Activated naive CD8-positive, alpha-beta T cell treated with anti-CD3 and anti-CD28 coated beads, Interleukin-2, amount 10 ng/mL, durations not matched to agents 7 days and 5 days (primary cell): ENCODE data around the gene SMYD4. TPM values are rescaled to one million over a fixed set of nuclear protein-coding genes. Genes with fewer than 3 reads are reported as not detected.

ENCODE experiments used
- ATAC-seq: fragments of 150-1000 bp; cut with Tn5 transposase; one replicate; pipeline ENCODE4 v1.10.0; 2021; ENCODE audit warnings: low read depth, moderate library complexity
- POLR2A ChIA-PET: fragments of 350-600 bp; sonication (Branson Sonifier 250); formaldehyde crosslinking; loops from one replicate; lab custom pipeline; 2021; ENCODE audit warnings: antibody characterized with exemption; lab: Charles Lee
- DNase-seq: peaks from one replicate; pipeline ENCODE4 v3.0.0; 2021
- H3K27ac Mint-ChIP-seq: one replicate; pipeline ENCODE4 v1.8.0; 2022; ENCODE audit warnings: mild to moderate bottlenecking, mixed read lengths
- H3K27me3 Mint-ChIP-seq: one replicate; pipeline ENCODE4 v1.8.0; 2022; ENCODE audit warnings: mild to moderate bottlenecking, moderate library complexity, mixed read lengths
- H3K36me3 Mint-ChIP-seq: one replicate; pipeline ENCODE4 v1.8.0; 2021; ENCODE audit warnings: mild to moderate bottlenecking, mixed read lengths
- H3K4me1 Mint-ChIP-seq: one replicate; pipeline ENCODE4 v1.8.0; 2021; ENCODE audit warnings: mixed read lengths
- H3K4me3 Mint-ChIP-seq: one replicate; pipeline ENCODE4 v1.8.0; 2022; ENCODE audit warnings: mild to moderate bottlenecking, moderate library complexity, mixed read lengths
- H3K9me3 Mint-ChIP-seq: one replicate; pipeline ENCODE4 v1.8.0; 2021; ENCODE audit warnings: mixed read lengths
- total RNA-seq, 2 experiments: library from RNA; stranded (reverse); gene quantifications; one replicate each; pipeline ENCODE4 v1.2.3, GENCODE V29; 2021

SMYD4 gene
- total RNA-seq, 2 experiments from 2014 or later, result 44.7 to 48.6 TPM

GRCh38 chr17:1789936-1790335 is 39.8 kb downstream of the SMYD4 start:
- Mint-ChIP-seq H3K27me3 (no peaks in the 10 kb centered on the region), H3K36me3 (peaks cover 14% of the 10 kb centered on the region), H3K27ac (no peak overlapping the region), H3K9me3 (no peaks in the 10 kb centered on the region), H3K4me3 (no peak overlapping the region), H3K4me1 (peaks cover 5% of the 10 kb centered on the region)
- no peak for ATAC-seq
- DNase-seq, result no peak
- POLR2A ChIA-PET, result no interaction called here

GRCh38 chr17:1787301-1787902 is 42.3 kb downstream of the SMYD4 start:
- no peak for DNase-seq
- H3K4me3 Mint-ChIP-seq, result no peak overlapping the region
- ATAC-seq, result no peak
- H3K4me1 Mint-ChIP-seq, result peaks cover 3% of the 10 kb centered on the region
- H3K36me3 Mint-ChIP-seq, result peaks cover 21% of the 10 kb centered on the region
- no peak overlapping the region for H3K27ac Mint-ChIP-seq
- POLR2A ChIA-PET, result interaction anchor here (0.5 kb wide), 1 partner anchor 60 kb away, joined by 3 read pairs; no protein-coding TSS in a partner anchor
- H3K9me3 Mint-ChIP-seq, result no peaks in the 10 kb centered on the region
- H3K27me3 Mint-ChIP-seq, result no peaks in the 10 kb centered on the region

GRCh38 chr17:1786708-1787107 is 43.0 kb downstream of the SMYD4 start:
- no peak overlapping the region for H3K4me3 Mint-ChIP-seq
- POLR2A ChIA-PET, result interaction anchor here (0.5 kb wide), 1 partner anchor 59 kb away, joined by 3 read pairs; no protein-coding TSS in a partner anchor
- peaks cover 3% of the 10 kb centered on the region for H3K4me1 Mint-ChIP-seq
- H3K36me3 Mint-ChIP-seq, result peaks cover 24% of the 10 kb centered on the region
- no peak for ATAC-seq
- DNase-seq, result no peak
- H3K27ac Mint-ChIP-seq, result no peak overlapping the region
- no peaks in the 10 kb centered on the region for H3K27me3 Mint-ChIP-seq
- no peaks in the 10 kb centered on the region for H3K9me3 Mint-ChIP-seq

- peak overlapping the region; percentile 63 for H3K27ac Mint-ChIP-seq
- no peaks in the 10 kb centered on the region for H3K27me3 Mint-ChIP-seq
- H3K4me1 Mint-ChIP-seq, result peaks cover 3% of the 10 kb centered on the region
- H3K4me3 Mint-ChIP-seq, result no peak overlapping the region
- no peaks in the 10 kb centered on the region for H3K9me3 Mint-ChIP-seq
- POLR2A ChIA-PET, result no interaction called here
- ATAC-seq (no peak), DNase-seq (no peak)
- H3K36me3 Mint-ChIP-seq, result peaks cover 25% of the 10 kb centered on the region
Measured at GRCh38 chr17:1785930-1786329, 43.8 kb downstream of the SMYD4 start.

GRCh38 chr17:1783834-1784611 is 45.7 kb downstream of the SMYD4 start:
- H3K27ac Mint-ChIP-seq, result peak overlapping the region; percentile 56
- no peaks in the 10 kb centered on the region for H3K9me3 Mint-ChIP-seq
- ATAC-seq (no peak), DNase-seq (no peak)
- H3K27me3 Mint-ChIP-seq, result no peaks in the 10 kb centered on the region
- peaks cover 27% of the 10 kb centered on the region for H3K36me3 Mint-ChIP-seq
- POLR2A ChIA-PET, result interaction anchor here (0.6 to 1.2 kb wide), 5 partner anchors 12 to 530 kb away, joined by 3 to 4 read pairs (median 3); partner anchors contain the start of gene SMYD4
- H3K4me1 Mint-ChIP-seq, result peaks cover 3% of the 10 kb centered on the region
- no peak overlapping the region for H3K4me3 Mint-ChIP-seq

- DNase-seq (no peak), ATAC-seq (peak; percentile 45)
- Mint-ChIP-seq H3K9me3 (no peaks in the 10 kb centered on the region), H3K4me1 (no peaks in the 10 kb centered on the region), H3K27me3 (no peaks in the 10 kb centered on the region), H3K36me3 (peaks cover 27% of the 10 kb centered on the region), H3K27ac (peak overlapping the region; percentile 56), H3K4me3 (no peak overlapping the region)
- POLR2A ChIA-PET, result interaction anchor here (0.8 to 1.2 kb wide), 4 partner anchors 11 to 66 kb away, joined by 3 to 4 read pairs (median 3); partner anchors contain the start of gene SMYD4
Measured at GRCh38 chr17:1783271-1783670, 46.4 kb downstream of the SMYD4 start.

GRCh38 chr17:1782171-1782567 is 47.5 kb downstream of the SMYD4 start:
- no peaks in the 10 kb centered on the region for H3K9me3 Mint-ChIP-seq
- no peaks in the 10 kb centered on the region for H3K27me3 Mint-ChIP-seq
- ATAC-seq, result no peak
- H3K36me3 Mint-ChIP-seq, result peaks cover 22% of the 10 kb centered on the region
- H3K4me3 Mint-ChIP-seq, result no peak overlapping the region
- POLR2A ChIA-PET, result no interaction called here
- H3K27ac Mint-ChIP-seq, result no peak overlapping the region
- no peaks in the 10 kb centered on the region for H3K4me1 Mint-ChIP-seq
- no peak for DNase-seq

GRCh38 chr17:1779571-1780131 is 50.1 kb downstream of the SMYD4 start:
- H3K4me3 Mint-ChIP-seq, result no peak overlapping the region
- H3K4me1 Mint-ChIP-seq, result no peaks in the 10 kb centered on the region
- POLR2A ChIA-PET, result interaction anchor here (0.7 kb wide), 1 partner anchor 288 kb away, joined by 3 read pairs; no protein-coding TSS in a partner anchor
- no peak overlapping the region for H3K27ac Mint-ChIP-seq
- no peak for ATAC-seq
- H3K9me3 Mint-ChIP-seq, result no peaks in the 10 kb centered on the region
- DNase-seq, result no peak
- no peaks in the 10 kb centered on the region for H3K27me3 Mint-ChIP-seq
- H3K36me3 Mint-ChIP-seq, result peaks cover 18% of the 10 kb centered on the region

- POLR2A ChIA-PET, result interaction anchor here (1.0 kb wide), 1 partner anchor 19 kb away, joined by 3 read pairs; no protein-coding TSS in a partner anchor
- ATAC-seq, result no peak
- DNase-seq, result no peak
- Mint-ChIP-seq H3K27me3 (no peaks in the 10 kb centered on the region), H3K4me1 (no peaks in the 10 kb centered on the region), H3K36me3 (peaks cover 7% of the 10 kb centered on the region), H3K9me3 (no peaks in the 10 kb centered on the region), H3K27ac (no peak overlapping the region), H3K4me3 (no peak overlapping the region)
Measured at GRCh38 chr17:1776857-1777256, 52.8 kb downstream of the SMYD4 start.

- H3K27me3 Mint-ChIP-seq, result no peaks in the 10 kb centered on the region
- no peak overlapping the region for H3K27ac Mint-ChIP-seq
- no peak overlapping the region for H3K4me3 Mint-ChIP-seq
Measured at GRCh38 chr17:1776328-1776727, 53.4 kb downstream of the SMYD4 start.

GRCh38 chr17:1774390-1775176 is 55.1 kb downstream of the SMYD4 start:
- Mint-ChIP-seq H3K4me3 (no peak overlapping the region), H3K36me3 (peaks cover 1% of the 10 kb centered on the region), H3K9me3 (no peaks in the 10 kb centered on the region), H3K27ac (no peak overlapping the region), H3K27me3 (no peaks in the 10 kb centered on the region), H3K4me1 (peaks cover 6% of the 10 kb centered on the region)
- no peak for ATAC-seq
- DNase-seq, result no peak
- POLR2A ChIA-PET, result no interaction called here

More at GRCh38 chr17:1776328-1776727, 53.4 kb downstream of the SMYD4 start:
- Mint-ChIP-seq H3K4me1 (peaks cover 1% of the 10 kb centered on the region), H3K9me3 (no peaks in the 10 kb centered on the region), H3K36me3 (peaks cover 3% of the 10 kb centered on the region)
- ATAC-seq, result no peak
- no peak for DNase-seq
- POLR2A ChIA-PET, result interaction anchor here (1.0 kb wide), 1 partner anchor 19 kb away, joined by 3 read pairs; no protein-coding TSS in a partner anchor

- Mint-ChIP-seq H3K27ac (no peak overlapping the region), H3K4me1 (peaks cover 9% of the 10 kb centered on the region), H3K27me3 (no peaks in the 10 kb centered on the region), H3K9me3 (no peaks in the 10 kb centered on the region), H3K4me3 (no peak overlapping the region), H3K36me3 (peaks cover 1% of the 10 kb centered on the region)
- no peak for DNase-seq
- POLR2A ChIA-PET, result interaction anchor here (0.8 kb wide), 1 partner anchor 10 kb away, joined by 3 read pairs; no protein-coding TSS in a partner anchor
- no peak for ATAC-seq
Measured at GRCh38 chr17:1773696-1774181, 56.0 kb downstream of the SMYD4 start.
